Naive B cell (primary cell): ENCODE results near the gene ARHGAP35. TPM values are rescaled to one million over a fixed set of nuclear protein-coding genes. Genes with fewer than 3 reads are reported as not detected.

Experiments
- ATAC-seq, 2 donors: fragments of 150-1000 bp; cut with Tn5 transposase; 2 replicates each; pipeline ENCODE4 v1.10.0; 2021; ENCODE audit warnings: low read depth in 2 of 2, mild to moderate bottlenecking in 2 of 2, moderate library complexity in 2 of 2
- DNase-seq: peaks from one replicate; pipeline ENCODE4 v3.0.0; 2022
- H3K27ac Mint-ChIP-seq, 6 donors: one replicate each; pipeline ENCODE4 v1.8.0; 2020 to 2022; ENCODE audit warnings: mild to moderate bottlenecking in 6 of 6, mixed read lengths in 6 of 6, moderate library complexity in 5 of 6, inconsistent platforms in 2 of 6
- H3K27me3 Mint-ChIP-seq, 3 donors: one replicate each; pipeline ENCODE4 v1.8.0; 2021 to 2022; ENCODE audit warnings: mixed read lengths in 3 of 3, mild to moderate bottlenecking in 1 of 3
- H3K36me3 Mint-ChIP-seq, 2 donors: one replicate each; pipeline ENCODE4 v1.8.0; 2020 to 2022; ENCODE audit warnings: mixed read lengths in 2 of 2, inconsistent platforms in 1 of 2, mild to moderate bottlenecking in 1 of 2
- H3K4me1 Mint-ChIP-seq, 3 donors: one replicate each; pipeline ENCODE4 v1.8.0; 2020 to 2022; ENCODE audit warnings: mixed read lengths in 3 of 3, inconsistent platforms in 1 of 3, mild to moderate bottlenecking in 1 of 3, moderate library complexity in 1 of 3
- H3K4me3 Mint-ChIP-seq, 8 donors: one replicate each; pipeline ENCODE4 v1.8.0; 2020 to 2022; ENCODE audit warnings: mild to moderate bottlenecking in 8 of 8, mixed read lengths in 8 of 8, moderate library complexity in 8 of 8, inconsistent platforms in 2 of 8
- H3K9me3 Mint-ChIP-seq, 7 donors: one replicate each; pipeline ENCODE4 v1.8.0; 2020 to 2022; ENCODE audit warnings: mixed read lengths in 7 of 7, mild to moderate bottlenecking in 5 of 7, inconsistent platforms in 2 of 7, moderate library complexity in 1 of 7
- polyA plus RNA-seq, 6 donors: library from polyadenylated mRNA; unstranded; fragments of 300-500 nt; fragmentation: Illumina TruSeq; gene quantifications; one replicate each; pipeline ENCODE4 v1.2.3, GENCODE V29; 2021; ENCODE audit warnings: low read depth in 6 of 6

The ARHGAP35 gene
- polyA plus RNA-seq, 6 donors from 2014 or later = 1.6 to 5.9 (median 2.0) TPM; not detected in 1

DNA sequence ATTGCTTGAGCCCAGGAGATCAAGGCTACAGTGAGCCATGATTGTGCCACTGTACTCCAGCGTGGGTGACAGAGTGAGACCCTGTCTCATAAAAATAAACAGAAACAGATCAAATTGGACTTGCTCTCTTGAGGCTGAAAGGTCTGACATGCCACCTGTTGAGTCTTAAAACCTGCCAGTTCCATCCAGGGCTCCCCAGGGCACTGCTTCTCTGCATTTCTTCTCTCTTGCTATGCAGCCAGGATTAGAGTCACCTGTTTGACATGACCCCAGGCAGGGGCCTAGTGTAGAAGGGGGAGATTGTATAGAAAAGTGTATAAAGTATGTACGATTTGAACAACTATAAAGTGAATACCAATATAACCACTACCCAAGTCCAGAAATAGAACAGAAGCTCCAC, 45.4 kb downstream of the ARHGAP35 start:
- DNase-seq = no peak
- H3K9me3 Mint-ChIP-seq = peaks cover 0 to 3% (median 0%) of the 10 kb centered on the region in 7 donors
- H3K27me3 Mint-ChIP-seq = no peaks in the 10 kb centered on the region
- peak overlapping the region in 3 of 6 donors; percentile 36 to 61 (median 38) for H3K27ac Mint-ChIP-seq
- no peak overlapping the region for H3K4me3 Mint-ChIP-seq
- H3K36me3 Mint-ChIP-seq = no peaks in the 10 kb centered on the region
- peaks cover 36 to 48% (median 48%) of the 10 kb centered on the region in 3 donors for H3K4me1 Mint-ChIP-seq
- ATAC-seq = no peak

DNA sequence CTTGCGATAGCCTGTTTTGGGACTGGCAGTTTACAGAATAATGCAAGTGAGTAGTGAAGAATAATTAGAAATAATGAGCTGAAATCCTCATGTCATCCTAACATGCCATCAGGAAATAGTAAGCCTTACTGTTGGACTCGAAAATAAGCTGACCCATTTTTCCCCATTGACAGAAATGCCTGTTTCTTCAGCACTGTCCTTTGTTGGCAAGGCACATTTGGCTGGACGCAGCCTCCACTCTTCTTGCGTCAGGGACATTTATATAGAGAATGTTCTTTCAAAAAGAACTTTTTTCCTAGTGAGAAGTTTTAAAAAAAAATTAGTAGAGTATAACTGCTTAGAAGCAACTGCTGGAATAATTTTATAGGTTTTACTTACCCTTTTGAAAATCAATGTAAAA, 47.1 kb downstream of the ARHGAP35 start:
- DNase-seq = no peak
- Mint-ChIP-seq H3K9me3 (peaks cover 0 to 3% (median 0%) of the 10 kb centered on the region in 7 donors), H3K4me1 (peaks cover 30 to 46% (median 46%) of the 10 kb centered on the region in 3 donors), H3K4me3 (no peak overlapping the region), H3K27ac (no peak overlapping the region), H3K36me3 (no peaks in the 10 kb centered on the region), H3K27me3 (no peaks in the 10 kb centered on the region)
- ATAC-seq = no peak

DNA sequence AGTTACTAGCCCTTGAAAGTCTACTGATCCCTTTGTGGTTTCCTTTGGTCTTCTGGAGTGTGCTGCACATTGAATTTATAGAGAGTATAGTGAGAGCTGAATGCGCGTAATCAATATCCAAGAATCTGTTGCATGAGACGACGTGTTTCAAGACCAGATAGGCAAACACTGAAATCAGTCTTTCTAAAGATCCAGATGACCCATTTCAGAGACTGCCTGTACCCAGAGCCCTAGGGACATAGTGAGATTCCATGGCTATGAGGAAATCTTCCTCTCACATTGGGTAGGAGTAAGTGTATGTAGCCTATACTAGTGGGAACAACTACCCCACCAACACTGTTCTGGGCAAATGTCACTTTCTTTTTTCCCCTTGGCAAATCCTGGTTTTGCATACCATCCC, 48.6 kb downstream of the ARHGAP35 start:
- H3K4me1 Mint-ChIP-seq = peaks cover 27 to 45% (median 45%) of the 10 kb centered on the region in 3 donors
- DNase-seq (no peak), ATAC-seq (no peak)
- H3K27ac Mint-ChIP-seq = peak overlapping the region in 1 of 6 donors; percentile 9
- H3K36me3 Mint-ChIP-seq = no peaks in the 10 kb centered on the region
- H3K27me3 Mint-ChIP-seq = no peaks in the 10 kb centered on the region
- H3K4me3 Mint-ChIP-seq = no peak overlapping the region
- H3K9me3 Mint-ChIP-seq = peaks cover 0 to 3% (median 0%) of the 10 kb centered on the region in 7 donors

Other genes with a start within 250 kb of the ARHGAP35 start
- 1 to 10 TPM in 5 of 6 donors, not detected in 1; 1.3 to 4.5 (median 1.9) TPM for gene PTGIR, start 235.9 kb upstream of the ARHGAP35 start, polyA plus RNA-seq
- gene GNG8, start 224.8 kb upstream of the ARHGAP35 start, polyA plus RNA-seq = 10 to 100 TPM in 2 of 6 donors, not detected in 4; 14.1 to 16.1 TPM
- under 1 TPM in 2 of 6 donors, not detected in 4; 0.11 to 0.30 TPM for gene DACT3, start 199.8 kb upstream of the ARHGAP35 start, polyA plus RNA-seq
- gene PRKD2, start 143.9 kb upstream of the ARHGAP35 start, polyA plus RNA-seq = 100 to 1,000 TPM in 1 of 6 donors, 10 to 100 TPM in 5; 66.7 to 156 (median 72.6) TPM
- 10 to 100 TPM in 1 of 6 donors, 1 to 10 TPM in 5; 2.0 to 10.1 (median 6.0) TPM for gene FKRP, start 114.9 kb upstream of the ARHGAP35 start, polyA plus RNA-seq
- 10 to 100 TPM in 5 of 6 donors, 1 to 10 TPM in 1; 6.0 to 38.0 (median 15.5) TPM for gene STRN4, start 114.5 kb upstream of the ARHGAP35 start, polyA plus RNA-seq
- 10 to 100 TPM in 2 of 6 donors, 1 to 10 TPM in 4; 4.9 to 12.1 (median 7.9) TPM for gene SLC1A5, start 72.4 kb upstream of the ARHGAP35 start, polyA plus RNA-seq
- 10 to 100 TPM; 54.8 to 67.6 (median 56.7) TPM for gene AP2S1, start 10.2 kb upstream of the ARHGAP35 start, polyA plus RNA-seq
- gene NPAS1, start 158.8 kb downstream of the ARHGAP35 start, polyA plus RNA-seq = under 1 TPM in 4 of 6 donors, not detected in 2; 0.19 to 0.61 (median 0.40) TPM
- 100 to 1,000 TPM in 5 of 6 donors, 10 to 100 TPM in 1; 84.6 to 148 (median 123) TPM for gene TMEM160, start 187.6 kb downstream of the ARHGAP35 start, polyA plus RNA-seq